Measurements from ENCODE around the gene MICU2.

- no peak for TF ChIP-seq POLR2A (IDR thresholded peaks at IDR 0.05)
- TF ChIP-seq CTCF (IDR thresholded peaks at IDR 0.05): no peak
These were observed 137.4 kb downstream of the MICU2 start for GRCh38 chr13:21466527-21466926.

Measured in suprapubic skin (tissue), 3 donors.